Endothelial cell of umbilical vein (primary cell): ENCODE measurements around the gene XRCC4. TPM values are rescaled to one million over a fixed set of nuclear protein-coding genes. Genes with fewer than 3 reads are reported as not detected.

Experiments
- BruUV-seq: library from RNA; stranded (reverse); fragments of 400-500 nt; replicated peaks from 2 replicates; lab custom pipeline; 2021; lab: Mats Ljungman, UMichigan
- CTCF ChIA-PET: fragments of 300-600, 350-600 bp; sonication (Branson Sonifier 250); formaldehyde crosslinking; loops from one replicate; lab custom pipeline; 2021; ENCODE audit warnings: antibody characterized with exemption, inconsistent platforms; lab: Charles Lee
- POLR2A ChIA-PET: fragments of 300-600, 350-600 bp; sonication (Branson Sonifier 250); formaldehyde crosslinking; loops from one replicate; lab custom pipeline; 2021; ENCODE audit warnings: antibody characterized with exemption, inconsistent platforms; lab: Charles Lee
- DNase-seq: peaks from one replicate; pipeline ENCODE4 v3.0.0-alpha.2; 2011; ENCODE audit warnings: low read depth, low spot score
- FAIRE-seq: peaks from 2 replicates; lab custom pipeline; 2011; peaks lifted over from hg19 to GRCh38; lab: Jason Lieb, UNC
- H2AFZ ChIP-seq: 2 replicates; pipeline ENCODE4 v1.6.0; 2012; ENCODE audit warnings: low read depth, low read length, control low read depth, inconsistent platforms
- H3K27ac ChIP-seq: 2 replicates; pipeline ENCODE4 v1.5.1; 2011; ENCODE audit warnings: low read depth, mild to moderate bottlenecking, control low read depth, low read length, moderate library complexity; ENCODE audit not compliant: insufficient read depth
- H3K27me3 ChIP-seq, 2 experiments: 2 replicates each; pipeline versions ENCODE4 v1.6.0 to v1.6.1; 2011; ENCODE audit warnings: low read length in 2 of 2, mixed read lengths in 1 of 2; ENCODE audit not compliant: control insufficient read depth in 2 of 2, insufficient read depth in 2 of 2
- H3K36me3 ChIP-seq, 2 experiments: 2 replicates in 1 of 2; 3 replicates in 1 of 2; pipeline ENCODE4 v1.5.1; 2011; ENCODE audit warnings: low read length in 2 of 2, mild to moderate bottlenecking in 1 of 2, moderate library complexity in 1 of 2; ENCODE audit not compliant: control insufficient read depth in 2 of 2, insufficient read depth in 2 of 2; ENCODE audit errors: extremely low read depth in 1 of 2
- H3K4me1 ChIP-seq: 3 replicates; pipeline ENCODE4 v1.5.1; 2011; ENCODE audit warnings: mild to moderate bottlenecking, low read length; ENCODE audit not compliant: control insufficient read depth, insufficient read depth; ENCODE audit errors: extremely low read depth
- H3K4me2 ChIP-seq: 2 replicates; pipeline ENCODE4 v1.6.1; 2011; ENCODE audit warnings: low read length, control low read depth, mixed read lengths; ENCODE audit not compliant: insufficient read depth
- H3K4me3 ChIP-seq, 3 experiments: fragments of 200-600 bp in 1 of 3; sonication (generic), shearing (Covaris generic) in 1 of 3; replicated peaks in 1 of 3; 2 replicates each; pipeline ENCODE4 v1.5.1; 2011 to 2016; ENCODE audit warnings: control low read depth in 3 of 3, low read length in 3 of 3, mild to moderate bottlenecking in 2 of 3, inconsistent platforms in 1 of 3, low read depth in 1 of 3, moderate library complexity in 1 of 3; ENCODE audit not compliant: insufficient read depth in 1 of 3
- H3K79me2 ChIP-seq: 2 replicates; pipeline ENCODE4 v1.6.0; 2012; ENCODE audit warnings: low read length, inconsistent platforms; ENCODE audit not compliant: control insufficient read depth, insufficient read depth
- H3K9ac ChIP-seq: replicated peaks from 2 replicates; pipeline ENCODE3; 2011; ENCODE audit warnings: low read length, control low read depth; ENCODE audit not compliant: insufficient read depth; ENCODE audit errors: extremely low read depth
- H3K9me1 ChIP-seq: replicated peaks from 3 replicates; pipeline ENCODE4 v1.6.0; 2011; ENCODE audit warnings: mild to moderate bottlenecking, low read length; ENCODE audit not compliant: control insufficient read depth, insufficient read depth; ENCODE audit errors: extremely low read depth
- H3K9me3 ChIP-seq: replicated peaks from 2 replicates; pipeline ENCODE4 v1.5.1; 2012; ENCODE audit warnings: low read length, inconsistent platforms; ENCODE audit not compliant: control insufficient read depth, insufficient read depth
- H4K20me1 ChIP-seq: replicated peaks from 2 replicates; pipeline ENCODE3; 2011; ENCODE audit warnings: mild to moderate bottlenecking, low read length; ENCODE audit not compliant: control insufficient read depth, insufficient read depth; ENCODE audit errors: extremely low read depth
- CTCF ChIP-seq, 2 donors: IDR thresholded peaks; 1 replicate in 1 of 2; 2 replicates in 1 of 2; pipeline ENCODE4 v1.5.1; 2011; ENCODE audit warnings: low read length in 2 of 2, mild to moderate bottlenecking in 2 of 2, moderate library complexity in 2 of 2, control low read depth in 1 of 2, inconsistent platforms in 1 of 2, low read depth in 1 of 2; ENCODE audit not compliant: insufficient read depth in 1 of 2; ENCODE audit errors: extremely low read depth in 1 of 2
- EZH2 ChIP-seq: IDR thresholded peaks from 2 replicates; pipeline ENCODE4 v1.6.1; 2012; ENCODE audit warnings: borderline replicate concordance, low read depth, mild to moderate bottlenecking, moderate library complexity, low read length, inconsistent platforms; ENCODE audit not compliant: severe bottlenecking
- FOS ChIP-seq: IDR thresholded peaks from 2 replicates; pipeline ENCODE4 v1.6.1; 2011; ENCODE audit warnings: mild to moderate bottlenecking, low read length, moderate library complexity, borderline replicate concordance; ENCODE audit not compliant: insufficient read depth
- GATA2 ChIP-seq: IDR thresholded peaks from 2 replicates; pipeline ENCODE4 v1.7.0; 2011; ENCODE audit warnings: low read depth, mild to moderate bottlenecking, moderate library complexity, mixed read lengths, low read length; ENCODE audit not compliant: insufficient read length, insufficient read depth
- JUN ChIP-seq: IDR thresholded peaks from 2 replicates; pipeline ENCODE4 v1.6.1; 2011; ENCODE audit warnings: borderline replicate concordance, low read depth; ENCODE audit not compliant: insufficient read length, insufficient read depth
- MAX ChIP-seq: IDR thresholded peaks from 2 replicates; pipeline ENCODE4 v1.6.1; 2011; ENCODE audit not compliant: insufficient read depth, insufficient read length
- MYC ChIP-seq: IDR thresholded peaks from one replicate; pipeline ENCODE4 v1.6.1; 2011; ENCODE audit warnings: mild to moderate bottlenecking, low read depth, low read length
- POLR2A ChIP-seq: IDR thresholded peaks from 2 replicates; pipeline ENCODE4 v1.6.1; 2012; ENCODE audit warnings: low read depth, mild to moderate bottlenecking, control low read depth, low read length
- POLR2AphosphoS5 ChIP-seq: IDR thresholded peaks from 2 replicates; pipeline ENCODE4 v1.6.1; 2012; ENCODE audit warnings: low read depth, mild to moderate bottlenecking, control low read depth, low read length, moderate library complexity; ENCODE audit not compliant: insufficient read depth
- dilution Hi-C: fragments of 300-500 bp; cut with MboI; formaldehyde crosslinking; loops from one replicate; pipeline ENCODE4 v1.15.0; 2019; ENCODE audit warnings: low sequenced_read_pairs; ENCODE audit not compliant: extremely low pct_ligation_motif_present
- intact Hi-C: fragments of 100-400 bp; cut with micrococcal nuclease; formaldehyde crosslinking; loops from one replicate; pipeline ENCODE4 v1.10.0; 2022
- polyA plus RNA-seq, 4 experiments: library from polyadenylated mRNA; depleted of rRNA in 3 of 4; stranded (reverse) in 3 of 4; unstranded in 1 of 4; fragments of >200 nt; gene quantifications; 2 replicates each; pipeline versions ENCODE4 v1.2.1 to v1.2.3, GENCODE V29; 2011 to 2012; ENCODE audit warnings: missing spikeins in 1 of 4
- total RNA-seq: library from RNA; stranded (reverse); gene quantifications from 2 replicates; pipeline ENCODE4 v1.2.3, GENCODE V29; 2021

XRCC4 gene
- total and polyA plus RNA-seq, 2 donors (not counting 3 experiments of a cell fraction or from before 2014, with no cell fraction given), result 1.3 to 7.7 TPM

- no peak overlapping the region for H2AFZ ChIP-seq
- POLR2A ChIA-PET, result no interaction called here
- no TSS peak for BruUV-seq
- TF ChIP-seq EZH2 (no peak), CTCF (IDR thresholded peaks at IDR 0.05; ENCODE audit: extremely low read depth in 1 of 2, insufficient read depth in 1 of 2, low read depth in 1 of 2, low read length in 2 of 2) (no peak), MYC (no peak), JUN (no peak), MAX (no peak), POLR2A (no peak), FOS (no peak), GATA2 (no peak), POLR2AphosphoS5 (no peak)
- H3K27me3 ChIP-seq, result peaks cover 4 to 9% of the 10 kb centered on the region in 2 experiments
- no peak overlapping the region for H3K4me2 ChIP-seq
- H3K79me2 ChIP-seq, result no peaks in the 10 kb centered on the region
- dilution Hi-C loops (no loop called here), intact Hi-C loops (loop anchor here (10.0 kb wide), 1 partner anchor 342 kb away; no protein-coding TSS in a partner anchor)
- DNase-seq (no peak), FAIRE-seq (no peak)
- peaks cover 3% of the 10 kb centered on the region for H4K20me1 ChIP-seq
- no peaks in the 10 kb centered on the region for H3K36me3 ChIP-seq
- H3K4me3 ChIP-seq, result no peak overlapping the region
- H3K9me1 ChIP-seq, result no peaks in the 10 kb centered on the region
- CTCF ChIA-PET, result no interaction called here
- no peak overlapping the region for H3K9ac ChIP-seq
- peaks cover 8% of the 10 kb centered on the region for H3K4me1 ChIP-seq
- H3K9me3 ChIP-seq, result no peaks in the 10 kb centered on the region
- H3K27ac ChIP-seq, result no peak overlapping the region
These were observed 15.3 kb downstream of the XRCC4 start for GRCh38 chr5:83092619-83093018.
